GM12878 (cell line): Measurements from ENCODE around the gene FGGY. TPM values are rescaled to one million over a fixed set of nuclear protein-coding genes. Genes with fewer than 3 reads are reported as not detected.

Experiments used
- CBFB ChIP-seq: IDR thresholded peaks from 2 replicates; pipeline ENCODE4 v1.6.1; 2016; ENCODE audit warnings: antibody characterized with exemption, low read depth
- CBX5 ChIP-seq: sonication (generic); IDR thresholded peaks from 2 replicates; pipeline ENCODE4 v1.6.1; 2016; ENCODE audit warnings: low read depth, moderate library complexity, mild to moderate bottlenecking, inconsistent platforms
- EZH2 ChIP-seq: IDR thresholded peaks from 2 replicates; pipeline ENCODE4 v1.6.1; 2012; ENCODE audit warnings: low read depth, mild to moderate bottlenecking, control low read depth, inconsistent platforms, low read length, borderline replicate concordance; ENCODE audit not compliant: control insufficient read depth
- IKZF1 ChIP-seq: fragments of 450-650 bp; conservative IDR thresholded peaks from 2 replicates; pipeline ENCODE4 v1.6.1; 2017; ENCODE audit warnings: antibody characterized with exemption, mild to moderate bottlenecking
- IRF4 ChIP-seq: IDR thresholded peaks from 2 replicates; pipeline ENCODE4 v1.6.1; 2011; ENCODE audit warnings: low read depth, low read length
- IRF5 ChIP-seq: fragments of 450-650 bp; IDR thresholded peaks from 2 replicates; pipeline ENCODE4 v1.6.1; 2017; ENCODE audit warnings: borderline replicate concordance
- MEF2A ChIP-seq: IDR thresholded peaks from 2 replicates; pipeline ENCODE4 v1.6.1; 2011; ENCODE audit warnings: low read depth, mild to moderate bottlenecking, low read length, moderate library complexity; ENCODE audit not compliant: insufficient read depth
- MTA2 ChIP-seq: fragments of 450-650 bp; IDR thresholded peaks from 2 replicates; pipeline ENCODE4 v1.6.1; 2016; ENCODE audit warnings: low read depth, mild to moderate bottlenecking, moderate library complexity
- MTA3 ChIP-seq: IDR thresholded peaks from 2 replicates; pipeline ENCODE4 v1.6.1; 2012; ENCODE audit warnings: low read length, inconsistent platforms, borderline replicate concordance
- SREBF2 ChIP-seq: IDR thresholded peaks from 2 replicates; pipeline ENCODE4 v1.6.1; 2012; ENCODE audit warnings: mild to moderate bottlenecking, low read length
- SUZ12 ChIP-seq: fragments of 200-600 bp; sonication (generic); IDR thresholded peaks from one replicate; pipeline ENCODE4 v1.6.1; 2018; ENCODE audit warnings: antibody characterized with exemption, mild to moderate bottlenecking; ENCODE audit not compliant: unreplicated experiment
- TBL1XR1 ChIP-seq: IDR thresholded peaks from 2 replicates; pipeline ENCODE4 v1.6.1; 2012; ENCODE audit warnings: low read depth, low read length, improper control_type of control experiment
- ZNF24 ChIP-seq: fragments of 450-650 bp; IDR thresholded peaks from 2 replicates; pipeline ENCODE4 v1.6.1; 2017; ENCODE audit warnings: antibody characterized with exemption, mild to moderate bottlenecking
- ZNF274 ChIP-seq: IDR thresholded peaks from one replicate; pipeline ENCODE4 v1.8.0; 2011; ENCODE audit not compliant: insufficient read length, insufficient read depth
- ZZZ3 ChIP-seq: IDR thresholded peaks from 2 replicates; pipeline ENCODE4 v1.6.1; 2011; ENCODE audit warnings: low read depth; ENCODE audit not compliant: control insufficient read depth, insufficient read length
- polyA plus RNA-seq, 11 experiments: library from polyadenylated mRNA; depleted of rRNA in 4 of 11; unstranded in 6 of 11; stranded (reverse) in 5 of 11; fragments of >200 nt; fragmentation: Nextera tagmentation in 4 of 11; fragmentation: Illumina TruSeq in 1 of 11; extraction: Ambion mirVana in 4 of 11; extraction: Trizol in 1 of 11; gene quantifications; 1 replicate in 1 of 11; 2 replicates in 10 of 11; pipeline versions ENCODE4 v1.2.1 to v1.2.3, GENCODE V29; 2011 to 2016; ENCODE audit warnings: inconsistent platforms in 2 of 11, missing spikeins in 2 of 11, low read depth in 1 of 11
- total RNA-seq, 4 experiments: library from RNA; depleted of rRNA in 3 of 4; stranded (reverse); fragments of >200 nt in 3 of 4; fragmentation: Illumina TruSeq in 1 of 4; extraction: Trizol in 1 of 4; gene quantifications; 2 replicates each; pipeline versions ENCODE4 v1.2.1 to v1.2.3, GENCODE V29; 2013 to 2021
- TF ChIP-seq, protein P1 (sequence below): fragments of 450-650 bp; conservative IDR thresholded peaks from 2 replicates; pipeline ENCODE4 v1.6.1; 2017; ENCODE audit warnings: mild to moderate bottlenecking, moderate library complexity
- TF ChIP-seq, protein P2 (sequence below): IDR thresholded peaks from 2 replicates; pipeline ENCODE4 v1.6.1; 2011; ENCODE audit warnings: low read depth, mild to moderate bottlenecking, low read length, moderate library complexity, borderline replicate concordance; ENCODE audit errors: extremely low read depth
- TF ChIP-seq, protein P3 (sequence below): fragments of 450-650 bp; IDR thresholded peaks from 2 replicates; pipeline ENCODE4 v1.6.1; 2017; ENCODE audit warnings: low read depth, mild to moderate bottlenecking, moderate library complexity
- TF ChIP-seq, protein P4 (sequence below): fragments of 450-650 bp; IDR thresholded peaks from 2 replicates; pipeline ENCODE4 v1.6.1; 2017; ENCODE audit warnings: mild to moderate bottlenecking, low read depth, inconsistent platforms; ENCODE audit not compliant: poor library complexity, severe bottlenecking

Gene FGGY
- total and polyA plus RNA-seq, 10 of the 15 experiments (the other 5 are each of a cell fraction or from before 2014, with no cell fraction given) = 6.2 to 11.9 (median 7.5) TPM

DNA sequence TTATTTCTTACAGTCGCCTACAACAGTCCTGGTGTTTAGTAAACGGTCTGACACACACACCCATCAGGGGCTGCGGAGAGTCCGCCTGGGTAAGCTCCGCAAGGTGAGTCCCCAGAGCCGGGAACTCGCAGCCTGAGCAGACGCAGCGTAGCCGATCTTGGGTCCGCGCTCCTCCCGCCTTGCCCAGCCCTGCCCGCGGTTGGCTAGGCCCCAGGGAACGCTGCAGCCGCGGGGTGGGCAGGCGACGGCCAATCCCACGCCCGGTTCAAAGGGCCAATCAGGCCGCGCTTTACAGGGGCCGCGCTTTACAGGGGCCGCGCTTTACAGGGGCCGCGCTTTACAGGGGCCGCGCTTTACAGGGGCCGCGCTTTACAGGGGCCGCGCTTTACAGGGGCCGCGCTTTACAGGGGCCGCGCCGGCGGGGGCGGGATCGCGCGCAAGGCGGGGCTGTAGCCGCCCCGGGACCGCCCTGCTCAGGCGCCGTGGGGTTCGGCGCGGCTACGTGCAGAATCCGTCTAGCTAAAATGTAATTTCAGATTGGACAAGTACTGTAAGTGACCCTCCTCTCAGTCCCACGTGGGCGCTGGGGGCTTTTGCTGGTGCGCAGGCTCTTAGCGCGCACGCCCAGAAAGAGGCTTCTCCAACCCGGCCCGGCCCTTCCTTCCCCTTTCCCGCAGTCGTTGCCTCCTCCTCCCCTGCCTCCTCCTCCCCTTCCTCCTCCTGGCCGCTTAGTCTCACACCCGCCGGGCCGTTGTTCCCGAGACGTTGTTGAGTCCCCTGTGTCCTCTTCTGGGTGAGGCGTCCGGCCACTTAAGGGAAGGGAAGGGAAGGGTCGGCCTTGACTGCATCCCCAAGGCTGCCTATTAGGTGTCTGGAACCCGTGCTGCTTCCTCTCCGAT, at the start of gene FGGY (continued):
- TF ChIP-seq ZNF274 (no peak), SREBF2 (no peak), IRF4 (no peak), TBL1XR1 (no peak; the same call in 1 of the 2 replicates), MTA2 (0 out of 2 replicates have a peak, but pooled peaks have one; percentile 10), ZNF24 (0 out of 2 replicates have a peak, but pooled peaks have one; percentile 46), IRF5 (no peak), EZH2 (no peak), SUZ12 (no peak), IKZF1 (peak; percentile 69), MTA3 (no peak), CBFB (no peak), ZZZ3 (no peak), MEF2A (no peak), CBX5 (no peak)
- TF ChIP-seq, protein P1, sequence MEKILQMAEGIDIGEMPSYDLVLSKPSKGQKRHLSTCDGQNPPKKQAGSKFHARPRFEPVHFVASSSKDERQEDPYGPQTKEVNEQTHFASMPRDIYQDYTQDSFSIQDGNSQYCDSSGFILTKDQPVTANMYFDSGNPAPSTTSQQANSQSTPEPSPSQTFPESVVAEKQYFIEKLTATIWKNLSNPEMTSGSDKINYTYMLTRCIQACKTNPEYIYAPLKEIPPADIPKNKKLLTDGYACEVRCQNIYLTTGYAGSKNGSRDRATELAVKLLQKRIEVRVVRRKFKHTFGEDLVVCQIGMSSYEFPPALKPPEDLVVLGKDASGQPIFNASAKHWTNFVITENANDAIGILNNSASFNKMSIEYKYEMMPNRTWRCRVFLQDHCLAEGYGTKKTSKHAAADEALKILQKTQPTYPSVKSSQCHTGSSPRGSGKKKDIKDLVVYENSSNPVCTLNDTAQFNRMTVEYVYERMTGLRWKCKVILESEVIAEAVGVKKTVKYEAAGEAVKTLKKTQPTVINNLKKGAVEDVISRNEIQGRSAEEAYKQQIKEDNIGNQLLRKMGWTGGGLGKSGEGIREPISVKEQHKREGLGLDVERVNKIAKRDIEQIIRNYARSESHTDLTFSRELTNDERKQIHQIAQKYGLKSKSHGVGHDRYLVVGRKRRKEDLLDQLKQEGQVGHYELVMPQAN = peak; percentile 40; the same call in 1 of the 2 replicates
- TF ChIP-seq, protein P2, sequence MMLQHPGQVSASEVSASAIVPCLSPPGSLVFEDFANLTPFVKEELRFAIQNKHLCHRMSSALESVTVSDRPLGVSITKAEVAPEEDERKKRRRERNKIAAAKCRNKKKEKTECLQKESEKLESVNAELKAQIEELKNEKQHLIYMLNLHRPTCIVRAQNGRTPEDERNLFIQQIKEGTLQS = peak; percentile 46; the same call in 1 of the 2 replicates
- TF ChIP-seq, protein P3, sequence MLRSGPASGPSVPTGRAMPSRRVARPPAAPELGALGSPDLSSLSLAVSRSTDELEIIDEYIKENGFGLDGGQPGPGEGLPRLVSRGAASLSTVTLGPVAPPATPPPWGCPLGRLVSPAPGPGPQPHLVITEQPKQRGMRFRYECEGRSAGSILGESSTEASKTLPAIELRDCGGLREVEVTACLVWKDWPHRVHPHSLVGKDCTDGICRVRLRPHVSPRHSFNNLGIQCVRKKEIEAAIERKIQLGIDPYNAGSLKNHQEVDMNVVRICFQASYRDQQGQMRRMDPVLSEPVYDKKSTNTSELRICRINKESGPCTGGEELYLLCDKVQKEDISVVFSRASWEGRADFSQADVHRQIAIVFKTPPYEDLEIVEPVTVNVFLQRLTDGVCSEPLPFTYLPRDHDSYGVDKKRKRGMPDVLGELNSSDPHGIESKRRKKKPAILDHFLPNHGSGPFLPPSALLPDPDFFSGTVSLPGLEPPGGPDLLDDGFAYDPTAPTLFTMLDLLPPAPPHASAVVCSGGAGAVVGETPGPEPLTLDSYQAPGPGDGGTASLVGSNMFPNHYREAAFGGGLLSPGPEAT = 0 out of 2 replicates have a peak, but pooled peaks have one; percentile 36
- TF ChIP-seq, protein P4, sequence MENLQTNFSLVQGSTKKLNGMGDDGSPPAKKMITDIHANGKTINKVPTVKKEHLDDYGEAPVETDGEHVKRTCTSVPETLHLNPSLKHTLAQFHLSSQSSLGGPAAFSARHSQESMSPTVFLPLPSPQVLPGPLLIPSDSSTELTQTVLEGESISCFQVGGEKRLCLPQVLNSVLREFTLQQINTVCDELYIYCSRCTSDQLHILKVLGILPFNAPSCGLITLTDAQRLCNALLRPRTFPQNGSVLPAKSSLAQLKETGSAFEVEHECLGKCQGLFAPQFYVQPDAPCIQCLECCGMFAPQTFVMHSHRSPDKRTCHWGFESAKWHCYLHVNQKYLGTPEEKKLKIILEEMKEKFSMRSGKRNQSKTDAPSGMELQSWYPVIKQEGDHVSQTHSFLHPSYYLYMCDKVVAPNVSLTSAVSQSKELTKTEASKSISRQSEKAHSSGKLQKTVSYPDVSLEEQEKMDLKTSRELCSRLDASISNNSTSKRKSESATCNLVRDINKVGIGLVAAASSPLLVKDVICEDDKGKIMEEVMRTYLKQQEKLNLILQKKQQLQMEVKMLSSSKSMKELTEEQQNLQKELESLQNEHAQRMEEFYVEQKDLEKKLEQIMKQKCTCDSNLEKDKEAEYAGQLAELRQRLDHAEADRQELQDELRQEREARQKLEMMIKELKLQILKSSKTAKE = peak; percentile 37
